Calu3 (cell line): ENCODE data around the gene KDM2A. TPM values are rescaled to one million over a fixed set of nuclear protein-coding genes. Genes with fewer than 3 reads are reported as not detected.
"Not testable (repeated sequence)": the region's sequence is repeated elsewhere in the genome, so short reads cannot be mapped to it uniquely, and the experiment has no call there.

ENCODE experiments used
- BruUV-seq: library from RNA; stranded (reverse); fragments of 400-500 nt; replicated peaks from 2 replicates; lab custom pipeline; 2021; lab: Mats Ljungman, UMichigan
- CTCF ChIA-PET: fragments of 300-600 bp; sonication (Branson Sonifier 250); formaldehyde crosslinking; loops from one replicate; lab custom pipeline; 2022; ENCODE audit warnings: antibody characterized with exemption; lab: Charles Lee
- DNase-seq: peaks from one replicate; pipeline ENCODE4 v3.0.0; 2022
- H3K27ac Mint-ChIP-seq: one replicate; pipeline ENCODE4 v1.8.0; 2022; ENCODE audit warnings: mixed read lengths; ENCODE audit not compliant: unreplicated experiment
- H3K27me3 Mint-ChIP-seq: one replicate; pipeline ENCODE4 v1.8.0; 2022; ENCODE audit warnings: mixed read lengths; ENCODE audit not compliant: unreplicated experiment
- H3K36me3 Mint-ChIP-seq: one replicate; pipeline ENCODE4 v1.8.0; 2022; ENCODE audit warnings: mild to moderate bottlenecking, moderate library complexity, mixed read lengths; ENCODE audit not compliant: insufficient read depth, unreplicated experiment
- H3K4me1 Mint-ChIP-seq: one replicate; pipeline ENCODE4 v1.8.0; 2022; ENCODE audit warnings: mild to moderate bottlenecking, low read depth, mixed read lengths; ENCODE audit not compliant: unreplicated experiment
- H3K4me3 Mint-ChIP-seq: one replicate; pipeline ENCODE4 v1.8.0; 2022; ENCODE audit warnings: mild to moderate bottlenecking, low read depth, moderate library complexity, mixed read lengths; ENCODE audit not compliant: unreplicated experiment
- H3K9me3 Mint-ChIP-seq: one replicate; pipeline ENCODE4 v1.8.0; 2022; ENCODE audit warnings: low read depth, mixed read lengths; ENCODE audit not compliant: unreplicated experiment
- CTCF ChIP-seq: fragments of 200-600 bp; IDR thresholded peaks from one replicate; pipeline ENCODE4 v1.8.0; 2022; ENCODE audit warnings: antibody characterized with exemption; ENCODE audit not compliant: unreplicated experiment
- intact Hi-C: fragments of 100-400 bp; cut with micrococcal nuclease; formaldehyde crosslinking; loops from one replicate; pipeline ENCODE4 v1.10.0; 2022; ENCODE audit not compliant: unreplicated experiment
- total RNA-seq: library from RNA; stranded (reverse); gene quantifications from 2 replicates; pipeline ENCODE4 v1.2.3, GENCODE V29; 2022

The KDM2A gene
- total RNA-seq, 1 experiment from 2014 or later: 73.2 TPM

GRCh38 chr11:67230886-67231285 lies 111.8 kb downstream of the KDM2A start:
- CTCF ChIA-PET: no interaction called here
- intact Hi-C loops: no loop called here
- H3K4me3 Mint-ChIP-seq: no peak overlapping the region
- TF ChIP-seq CTCF: no peak
- no peak overlapping the region for H3K27ac Mint-ChIP-seq
- no TSS peak for BruUV-seq
- no peaks in the 10 kb centered on the region for H3K27me3 Mint-ChIP-seq
- no peak for DNase-seq
- H3K4me1 Mint-ChIP-seq: no peaks in the 10 kb centered on the region
- H3K36me3 Mint-ChIP-seq: peaks cover 14% of the 10 kb centered on the region
- no peaks in the 10 kb centered on the region for H3K9me3 Mint-ChIP-seq

GRCh38 chr11:67233584-67234190 lies 114.6 kb downstream of the KDM2A start:
- no peaks in the 10 kb centered on the region for H3K9me3 Mint-ChIP-seq
- intact Hi-C loops: no loop called here
- H3K36me3 Mint-ChIP-seq: peaks cover 10% of the 10 kb centered on the region
- no peak overlapping the region for H3K4me3 Mint-ChIP-seq
- no peak for DNase-seq
- no peak for TF ChIP-seq CTCF
- H3K27ac Mint-ChIP-seq: no peak overlapping the region
- H3K4me1 Mint-ChIP-seq: peaks cover 3% of the 10 kb centered on the region
- no peaks in the 10 kb centered on the region for H3K27me3 Mint-ChIP-seq
- CTCF ChIA-PET: no interaction called here
- no TSS peak for BruUV-seq

- H3K36me3 Mint-ChIP-seq, H3K27me3 Mint-ChIP-seq, H3K4me3 Mint-ChIP-seq, BruUV-seq, intact Hi-C loops, H3K9me3 Mint-ChIP-seq, DNase-seq, H3K27ac Mint-ChIP-seq: not testable (repeated sequence)
- peaks cover 11% of the 10 kb centered on the region for H3K4me1 Mint-ChIP-seq
- CTCF ChIA-PET: interaction anchor here (0.7 kb wide), 1 partner anchor 180 kb away, joined by 3 read pairs; no protein-coding TSS in a partner anchor
Measured at GRCh38 chr11:67234571-67234970, 115.5 kb downstream of the KDM2A start.

- Mint-ChIP-seq H3K27ac (no peak overlapping the region), H3K4me1 (peaks cover 23% of the 10 kb centered on the region), H3K36me3 (peaks cover 40% of the 10 kb centered on the region), H3K9me3 (no peaks in the 10 kb centered on the region), H3K4me3 (no peak overlapping the region), H3K27me3 (no peaks in the 10 kb centered on the region)
- CTCF ChIA-PET: interaction anchor here (0.6 kb wide), 1 partner anchor 345 kb away, joined by 4 read pairs; no protein-coding TSS in a partner anchor
- no peak for DNase-seq
- no peak for TF ChIP-seq CTCF
- intact Hi-C loops: no loop called here
- BruUV-seq: no TSS peak
Measured at GRCh38 chr11:67237574-67237973, 118.5 kb downstream of the KDM2A start.
